Activated CD4-positive, CD25-positive, alpha-beta regulatory T cell treated with anti-CD3 and anti-CD28 coated beads, Interleukin-2, amount 50 U/mL, for 16 hours (primary cell): ENCODE measurements around the gene PSD.

Experiments used
- DNase-seq: peaks from one replicate; pipeline ENCODE4 v3.0.0-alpha.2; 2020; ENCODE audit warnings: low read depth, low spot score

Gene PSD

GRCh38 chr10:102389894-102390293, 28.7 kb downstream of the PSD start:
- DNase-seq = no peak

GRCh38 chr10:102384606-102385429, 33.8 kb downstream of the PSD start:
- DNase-seq = no peak

GRCh38 chr10:102384053-102384452, 34.5 kb downstream of the PSD start:
- no peak for DNase-seq

GRCh38 chr10:102382871-102383270, 35.7 kb downstream of the PSD start:
- DNase-seq = no peak

GRCh38 chr10:102381983-102382382, 36.6 kb downstream of the PSD start:
- no peak for DNase-seq

GRCh38 chr10:102379383-102379782, 39.2 kb downstream of the PSD start:
- DNase-seq = no peak

GRCh38 chr10:102376901-102377300, 41.7 kb downstream of the PSD start:
- DNase-seq = no peak

- no peak for DNase-seq
Observed at GRCh38 chr10:102375867-102376266, 42.7 kb downstream of the PSD start.

- DNase-seq = no peak
Observed at GRCh38 chr10:102375250-102375649, 43.3 kb downstream of the PSD start.

- no peak for DNase-seq
Observed at GRCh38 chr10:102371295-102371694, 47.3 kb downstream of the PSD start.

GRCh38 chr10:102368077-102368476, 50.5 kb downstream of the PSD start:
- DNase-seq = no peak

GRCh38 chr10:102367441-102367840, 51.1 kb downstream of the PSD start:
- DNase-seq = no peak

- DNase-seq = no peak
Observed at GRCh38 chr10:102358712-102359382, 59.7 kb downstream of the PSD start.

- DNase-seq = no peak
Observed at GRCh38 chr10:102354451-102354850, 64.1 kb downstream of the PSD start.
